Measurements from ENCODE around the gene DLG1. TPM values are rescaled to one million over a fixed set of nuclear protein-coding genes. Genes with fewer than 3 reads are reported as not detected.
"Not testable (repeated sequence)": the region's sequence is repeated elsewhere in the genome, so short reads cannot be mapped to it uniquely, and the experiment has no call there.

DLG1 gene
- total and polyA plus RNA-seq, 8 donors = 17.9 to 173 (median 92.9) TPM

DNA sequence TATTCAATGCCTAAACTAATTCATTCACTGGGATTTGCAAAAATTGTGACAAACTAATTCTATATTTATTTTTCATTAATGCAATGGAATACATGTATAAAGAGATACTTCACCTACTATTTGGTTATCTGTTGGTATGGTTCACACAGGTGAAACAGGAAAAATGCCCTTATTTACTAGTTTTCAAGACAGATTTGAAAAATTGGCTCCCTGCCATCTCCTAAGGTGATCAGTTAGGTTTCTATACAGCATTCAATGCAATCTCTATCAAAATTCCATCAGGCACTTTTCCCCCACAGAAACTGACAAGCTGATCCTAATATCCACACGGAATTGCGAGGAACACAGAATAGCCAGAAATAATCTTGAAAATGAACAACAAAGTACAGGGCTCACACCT, 101.1 kb downstream of the DLG1 start:
- H3K27ac ChIP-seq = no peak overlapping the region
- TF ChIP-seq POLR2A (IDR thresholded peaks at IDR 0.05) = no peak
- TF ChIP-seq EP300 (IDR thresholded peaks at IDR 0.05) = no peak
- TF ChIP-seq, protein P1, sequence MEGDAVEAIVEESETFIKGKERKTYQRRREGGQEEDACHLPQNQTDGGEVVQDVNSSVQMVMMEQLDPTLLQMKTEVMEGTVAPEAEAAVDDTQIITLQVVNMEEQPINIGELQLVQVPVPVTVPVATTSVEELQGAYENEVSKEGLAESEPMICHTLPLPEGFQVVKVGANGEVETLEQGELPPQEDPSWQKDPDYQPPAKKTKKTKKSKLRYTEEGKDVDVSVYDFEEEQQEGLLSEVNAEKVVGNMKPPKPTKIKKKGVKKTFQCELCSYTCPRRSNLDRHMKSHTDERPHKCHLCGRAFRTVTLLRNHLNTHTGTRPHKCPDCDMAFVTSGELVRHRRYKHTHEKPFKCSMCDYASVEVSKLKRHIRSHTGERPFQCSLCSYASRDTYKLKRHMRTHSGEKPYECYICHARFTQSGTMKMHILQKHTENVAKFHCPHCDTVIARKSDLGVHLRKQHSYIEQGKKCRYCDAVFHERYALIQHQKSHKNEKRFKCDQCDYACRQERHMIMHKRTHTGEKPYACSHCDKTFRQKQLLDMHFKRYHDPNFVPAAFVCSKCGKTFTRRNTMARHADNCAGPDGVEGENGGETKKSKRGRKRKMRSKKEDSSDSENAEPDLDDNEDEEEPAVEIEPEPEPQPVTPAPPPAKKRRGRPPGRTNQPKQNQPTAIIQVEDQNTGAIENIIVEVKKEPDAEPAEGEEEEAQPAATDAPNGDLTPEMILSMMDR (IDR thresholded peaks at IDR 0.05) = no peak
- no peak for TF ChIP-seq POLR2AphosphoS5 (IDR thresholded peaks at IDR 0.05)
- no peak overlapping the region for H3K4me3 ChIP-seq
- 93 to 96% (median 94%) methylated on average over 2 of the region's 2 CpGs for WGBS, 5 donors
- peaks cover 0 to 20% (median 9%) of the 10 kb centered on the region in 4 donors for H3K4me1 ChIP-seq
- H3K9me3 ChIP-seq = no peaks in the 10 kb centered on the region
- intact Hi-C loops (cut with DNase I; ENCODE audit: low total_unique reads) = no loop called here
- H3K36me3 ChIP-seq = peaks cover 0 to 8% (median 7%) of the 10 kb centered on the region in 4 donors
- DNase-seq = no peak
- no peaks in the 10 kb centered on the region for H3K27me3 ChIP-seq

DNA sequence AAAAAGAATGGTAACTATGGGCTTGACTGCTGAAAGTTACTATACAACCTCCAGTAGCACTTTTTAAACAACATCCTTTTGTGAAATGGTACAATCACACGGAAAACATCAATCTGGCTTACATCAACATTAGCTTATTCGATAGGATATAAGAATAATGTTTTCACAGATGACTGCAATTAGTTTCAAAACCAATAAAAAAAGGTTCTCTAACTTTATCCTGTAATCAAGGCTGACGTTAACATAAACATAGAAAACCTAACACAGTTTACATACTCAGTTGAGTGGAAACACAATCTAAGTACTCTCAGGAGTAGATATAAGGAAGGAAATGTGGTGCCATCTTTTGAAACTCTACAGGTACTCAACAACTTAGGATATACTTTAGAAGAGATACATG, 102.2 kb downstream of the DLG1 start:
- Histone ChIP-seq H3K27ac (no peak overlapping the region), H3K36me3 (peaks cover 0 to 8% (median 7%) of the 10 kb centered on the region in 4 donors), H3K4me1 (peaks cover 0 to 14% (median 5%) of the 10 kb centered on the region in 4 donors), H3K9me3 (no peaks in the 10 kb centered on the region), H3K4me3 (no peak overlapping the region), H3K27me3 (no peaks in the 10 kb centered on the region)
- intact Hi-C loops (cut with DNase I; ENCODE audit: low total_unique reads) = no loop called here
- WGBS, 5 donors = 55 to 77% (median 61%) methylated on average over 3 of the region's 3 CpGs
- DNase-seq = no peak
- TF ChIP-seq EP300 (IDR thresholded peaks at IDR 0.05) (no peak), POLR2AphosphoS5 (IDR thresholded peaks at IDR 0.05) (no peak), POLR2A (IDR thresholded peaks at IDR 0.05) (no peak)
- TF ChIP-seq, protein P1 (IDR thresholded peaks at IDR 0.05) = no peak

DNA sequence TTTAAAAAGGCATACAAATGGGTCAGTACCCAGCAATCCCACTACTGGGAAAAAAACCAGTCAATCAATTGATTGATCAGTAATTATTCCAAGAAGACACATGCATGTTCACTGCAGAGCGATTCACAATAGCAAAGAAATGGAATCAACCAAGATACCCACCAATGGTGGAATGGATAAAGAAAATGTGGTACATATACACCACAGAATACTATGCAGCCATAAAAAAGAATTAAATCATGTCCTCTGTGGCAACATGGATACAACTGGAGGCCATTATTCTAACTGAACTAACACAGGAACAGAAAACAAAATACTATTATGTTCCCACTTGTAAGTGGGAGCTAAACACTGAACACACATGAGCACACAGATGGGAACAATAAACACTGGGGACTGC, 103.1 kb downstream of the DLG1 start:
- WGBS, 5 donors = 96 to 100% (median 100%) methylated on average over 1 of the region's 1 CpG
- TF ChIP-seq POLR2AphosphoS5 (IDR thresholded peaks at IDR 0.05) (no peak), POLR2A (IDR thresholded peaks at IDR 0.05) (no peak), EP300 (IDR thresholded peaks at IDR 0.05) (no peak)
- TF ChIP-seq, protein P1 (IDR thresholded peaks at IDR 0.05) = no peak

DNA sequence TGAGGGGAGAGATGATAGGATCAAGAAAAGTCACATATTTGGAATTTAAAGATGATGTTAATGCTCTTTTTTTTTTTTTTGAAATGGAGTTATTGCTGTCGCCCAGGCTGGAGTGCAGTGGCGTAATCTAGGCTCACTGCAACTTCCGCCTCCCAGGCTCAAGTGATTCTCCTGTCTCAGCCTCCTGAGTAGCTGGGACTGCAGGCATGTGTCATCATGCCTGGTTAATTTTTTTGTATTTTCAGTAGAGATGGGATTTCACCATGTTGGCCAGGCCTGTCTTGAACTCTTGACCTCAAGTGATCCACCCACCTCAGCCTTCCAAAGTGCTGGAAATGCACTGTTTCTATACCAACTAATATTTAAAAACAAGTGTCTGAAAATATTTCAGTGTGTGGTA, 104.7 kb downstream of the DLG1 start:
- WGBS, 5 donors = 88 to 96% (median 96%) methylated on average over 3 of the region's 3 CpGs
- H3K27me3 ChIP-seq; DNase-seq; H3K9me3 ChIP-seq; intact Hi-C loops (cut with DNase I; ENCODE audit: low total_unique reads); H3K4me3 ChIP-seq; H3K36me3 ChIP-seq; H3K27ac ChIP-seq: not testable (repeated sequence)
- H3K4me1 ChIP-seq = peaks cover 0 to 17% (median 5%) of the 10 kb centered on the region in 4 donors

More for the DNA sequence above, 103.1 kb downstream of the DLG1 start:
- Histone ChIP-seq H3K9me3 (no peaks in the 10 kb centered on the region), H3K4me1 (peaks cover 0 to 11% (median under 1%) of the 10 kb centered on the region in 4 donors), H3K4me3 (no peak overlapping the region), H3K36me3 (peaks cover 0 to 8% (median 7%) of the 10 kb centered on the region in 4 donors), H3K27me3 (no peaks in the 10 kb centered on the region), H3K27ac (no peak overlapping the region)
- intact Hi-C loops (cut with DNase I; ENCODE audit: low total_unique reads) = no loop called here
- no peak for DNase-seq

DNA sequence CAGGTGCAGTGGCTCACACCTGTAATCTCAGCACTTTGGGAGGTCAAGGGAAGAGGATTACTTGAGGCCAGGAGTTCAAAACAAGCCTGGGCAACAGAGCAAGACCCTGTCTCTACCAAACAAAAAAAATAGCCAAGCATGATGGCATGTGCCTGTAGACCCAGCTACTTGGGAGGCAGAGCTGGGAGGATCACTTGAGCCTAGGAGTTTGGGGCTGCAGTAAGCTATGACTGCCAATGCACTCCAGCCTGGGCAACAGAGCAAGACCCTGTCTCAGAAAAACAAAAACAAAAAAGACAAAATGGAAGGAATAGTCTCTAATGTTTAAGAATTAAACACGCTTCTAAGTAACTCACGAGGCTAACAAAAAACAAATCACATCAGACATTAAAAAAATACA, 106.5 kb downstream of the DLG1 start:
- WGBS, 5 donors = 92 to 99% (median 96%) methylated on average over 2 of the region's 2 CpGs
- peaks cover 0 to 19% (median 8%) of the 10 kb centered on the region in 4 donors for H3K4me1 ChIP-seq
- intact Hi-C loops (cut with DNase I; ENCODE audit: low total_unique reads) = no loop called here
- no peak for TF ChIP-seq POLR2A (IDR thresholded peaks at IDR 0.05)
- no peak for TF ChIP-seq POLR2AphosphoS5 (IDR thresholded peaks at IDR 0.05)
- TF ChIP-seq, protein P1 (IDR thresholded peaks at IDR 0.05) = no peak
- TF ChIP-seq EP300 (IDR thresholded peaks at IDR 0.05) = no peak
- peaks cover 0 to 8% (median 7%) of the 10 kb centered on the region in 4 donors for H3K36me3 ChIP-seq
- no peaks in the 10 kb centered on the region for H3K9me3 ChIP-seq
- H3K27ac ChIP-seq = no peak overlapping the region
- H3K27me3 ChIP-seq = no peaks in the 10 kb centered on the region
- H3K4me3 ChIP-seq = no peak overlapping the region
- DNase-seq = no peak

All from stomach (tissue), 9 donors.